AG09309 (cell line): ENCODE measurements around the gene MEGF6.
"Not testable (repeated sequence)": the region's sequence is repeated elsewhere in the genome, so short reads cannot be mapped to it uniquely, and the experiment has no call there.

Source experiments
- DNase-seq: peaks from one replicate; pipeline ENCODE4 v3.0.0-alpha.2; 2010; ENCODE audit warnings: low read depth
- H3K4me3 ChIP-seq: 2 replicates; pipeline ENCODE4 v1.5.1; 2011; ENCODE audit warnings: mild to moderate bottlenecking, low read depth, low read length, moderate library complexity; ENCODE audit not compliant: control insufficient read depth
- CTCF ChIP-seq: IDR thresholded peaks from 2 replicates; pipeline ENCODE4 v1.5.1; 2011; ENCODE audit warnings: mild to moderate bottlenecking, low read depth, low read length, inconsistent platforms; ENCODE audit not compliant: insufficient read depth, control insufficient read depth; ENCODE audit errors: missing control alignments

MEGF6 gene

GRCh38 chr1:3584915-3585314 lies 26.4 kb downstream of the MEGF6 start:
- DNase-seq = no peak
- no peak for TF ChIP-seq CTCF
- no peak overlapping the region for H3K4me3 ChIP-seq

GRCh38 chr1:3583751-3584150 lies 27.6 kb downstream of the MEGF6 start:
- not testable (repeated sequence) for H3K4me3 ChIP-seq, DNase-seq

GRCh38 chr1:3581296-3582036 lies 29.8 kb downstream of the MEGF6 start:
- no peak for DNase-seq
- no peak overlapping the region for H3K4me3 ChIP-seq
- TF ChIP-seq CTCF = no peak

- TF ChIP-seq CTCF = no peak
- H3K4me3 ChIP-seq = no peak overlapping the region
- DNase-seq = no peak
These were observed 31.1 kb downstream of the MEGF6 start for GRCh38 chr1:3580231-3580630.

- TF ChIP-seq CTCF = no peak
These were observed 31.7 kb downstream of the MEGF6 start for GRCh38 chr1:3579626-3580025.

GRCh38 chr1:3578906-3579305 lies 32.4 kb downstream of the MEGF6 start:
- TF ChIP-seq CTCF = no peak

More at GRCh38 chr1:3579626-3580025, 31.7 kb downstream of the MEGF6 start:
- DNase-seq = no peak
- no peak overlapping the region for H3K4me3 ChIP-seq

GRCh38 chr1:3578433-3578805 lies 32.9 kb downstream of the MEGF6 start:
- TF ChIP-seq CTCF = no peak
- no peak for DNase-seq
- H3K4me3 ChIP-seq = no peak overlapping the region

More at GRCh38 chr1:3578906-3579305, 32.4 kb downstream of the MEGF6 start:
- DNase-seq = no peak
- H3K4me3 ChIP-seq = no peak overlapping the region
